NCI-H510A treated with DMSO at 0.1 percent for 48 hours (cell line): ENCODE results near the gene TFDP1.

ENCODE experiments used
- DNase-seq: peaks from one replicate; lab custom pipeline; 2025; lab: John Stamatoyannopoulos, UW

The TFDP1 gene

GRCh38 chr13:113597391-113598080 lies 13.0 kb downstream of the TFDP1 start:
- DNase-seq, result no peak

- DNase-seq, result no peak
Measured at GRCh38 chr13:113598081-113598410, 13.5 kb downstream of the TFDP1 start.

GRCh38 chr13:113598481-113598880 lies 13.9 kb downstream of the TFDP1 start:
- no peak for DNase-seq

- DNase-seq, result no peak
Measured at GRCh38 chr13:113599391-113599790, 14.8 kb downstream of the TFDP1 start.

GRCh38 chr13:113601166-113602070 lies 16.9 kb downstream of the TFDP1 start:
- DNase-seq, result no peak

GRCh38 chr13:113602291-113602988 lies 17.9 kb downstream of the TFDP1 start:
- DNase-seq, result no peak

GRCh38 chr13:113603116-113603710 lies 18.7 kb downstream of the TFDP1 start:
- no peak for DNase-seq

GRCh38 chr13:113604186-113604585 lies 19.6 kb downstream of the TFDP1 start:
- DNase-seq, result no peak

- DNase-seq, result no peak
Measured at GRCh38 chr13:113605461-113605860, 20.9 kb downstream of the TFDP1 start.

GRCh38 chr13:113605866-113606438 lies 21.4 kb downstream of the TFDP1 start:
- no peak for DNase-seq

GRCh38 chr13:113607056-113607888 lies 22.7 kb downstream of the TFDP1 start:
- no peak for DNase-seq

- DNase-seq, result no peak
Measured at GRCh38 chr13:113607889-113608635, 23.5 kb downstream of the TFDP1 start.

- no peak for DNase-seq
Measured at GRCh38 chr13:113608967-113609533, 24.5 kb downstream of the TFDP1 start.

GRCh38 chr13:113609616-113610015 lies 25.1 kb downstream of the TFDP1 start:
- DNase-seq, result no peak

- no peak for DNase-seq
Measured at GRCh38 chr13:113610266-113610665, 25.7 kb downstream of the TFDP1 start.

GRCh38 chr13:113611996-113612395 lies 27.4 kb downstream of the TFDP1 start:
- DNase-seq, result no peak

- DNase-seq, result no peak
Measured at GRCh38 chr13:113612607-113613006, 28.1 kb downstream of the TFDP1 start.

- no peak for DNase-seq
Measured at GRCh38 chr13:113613789-113614379, 29.3 kb downstream of the TFDP1 start.

- no peak for DNase-seq
Measured at GRCh38 chr13:113616281-113616906, 31.8 kb downstream of the TFDP1 start.
